Stimulated activated CD4-positive, alpha-beta T cell treated with anti-CD3 and anti-CD28 coated beads, Interleukin-4, amount 100 ng/mL, for 24 hours (primary cell): ENCODE results near the gene TMSB4X.
"Not testable (repeated sequence)": the region's sequence is repeated elsewhere in the genome, so short reads cannot be mapped to it uniquely, and the experiment has no call there.

Source experiments
- DNase-seq: peaks from one replicate; pipeline ENCODE4 v3.0.0-alpha.2; 2020

The TMSB4X gene

GRCh38 chrX:12955882-12956703, 18.8 kb upstream of the TMSB4X start:
- peak; percentile 64 for DNase-seq

- peak; percentile 61 for DNase-seq
These were observed 18.0 kb upstream of the TMSB4X start for GRCh38 chrX:12956704-12957534.

GRCh38 chrX:12958059-12958458, 16.9 kb upstream of the TMSB4X start:
- no peak for DNase-seq

GRCh38 chrX:12958461-12958860, 16.4 kb upstream of the TMSB4X start:
- no peak for DNase-seq

GRCh38 chrX:12961196-12961718, 13.7 kb upstream of the TMSB4X start:
- DNase-seq = no peak

GRCh38 chrX:12962041-12962504, 12.8 kb upstream of the TMSB4X start:
- no peak for DNase-seq

- DNase-seq = not testable (repeated sequence)
These were observed 11.6 kb upstream of the TMSB4X start for GRCh38 chrX:12963210-12963850.

GRCh38 chrX:12965131-12965940, 9.6 kb upstream of the TMSB4X start:
- no peak for DNase-seq

GRCh38 chrX:12966151-12966550, 8.8 kb upstream of the TMSB4X start:
- DNase-seq = no peak

- DNase-seq = no peak
These were observed 7.0 kb upstream of the TMSB4X start for GRCh38 chrX:12967711-12968465.

GRCh38 chrX:12970691-12971202, 4.2 kb upstream of the TMSB4X start:
- DNase-seq = peak; percentile 51

GRCh38 chrX:12971282-12972003, 3.5 kb upstream of the TMSB4X start:
- DNase-seq = peak; percentile 23

GRCh38 chrX:12972243-12972642, 2.7 kb upstream of the TMSB4X start:
- DNase-seq = no peak

- DNase-seq = no peak
These were observed 1.9 kb upstream of the TMSB4X start for GRCh38 chrX:12972878-12973560.

- peak; percentile 49 for DNase-seq
These were observed 1.2 kb upstream of the TMSB4X start for GRCh38 chrX:12973561-12974304.

- peak; percentile 64 for DNase-seq
These were observed 560 bp upstream of the TMSB4X start for GRCh38 chrX:12974305-12974795.

- DNase-seq = no peak
These were observed 708 bp downstream of the TMSB4X start for GRCh38 chrX:12975670-12975965.

- DNase-seq = no peak
These were observed 1.2 kb downstream of the TMSB4X start for GRCh38 chrX:12975991-12976558.
